Spleen (tissue), 7 donors: ENCODE data around the gene RFPL3.

Experiments used
- POLR2A ChIP-seq, 3 donors: fragments of 450-650 bp; IDR thresholded peaks; one replicate each; pipeline ENCODE4 v1.5.1; 2017; ENCODE audit warnings: antibody characterized with exemption in 3 of 3, mild to moderate bottlenecking in 1 of 3
- POLR2AphosphoS5 ChIP-seq, 3 donors: sonication (generic); formaldehyde crosslinking; IDR thresholded peaks; one replicate each; pipeline ENCODE4 v1.5.1; 2017; ENCODE audit warnings: antibody characterized with exemption in 3 of 3
- TF ChIP-seq, protein P1 (sequence below), 11 experiments: fragments of 200-600 bp in 7 of 11; fragments of 450-650 bp in 4 of 11; sonication (generic) in 4 of 11; IDR thresholded peaks in 8 of 11; conservative IDR thresholded peaks in 3 of 11; 1 replicate in 7 of 11; 2 replicates in 4 of 11; pipeline versions ENCODE4 v1.4.0 to v1.8.0; 2016 to 2021; ENCODE audit warnings: antibody characterized with exemption in 11 of 11, inconsistent platforms in 4 of 11, mild to moderate bottlenecking in 1 of 11
- donor health status: DM: no; HTN: no; CAD: no; lungs with moderate emphysema.
- donor health status: DM: no; HTN: no; CAD: no.
- donor health status: DM: no; HTN: no; CAD: no.

DNA sequence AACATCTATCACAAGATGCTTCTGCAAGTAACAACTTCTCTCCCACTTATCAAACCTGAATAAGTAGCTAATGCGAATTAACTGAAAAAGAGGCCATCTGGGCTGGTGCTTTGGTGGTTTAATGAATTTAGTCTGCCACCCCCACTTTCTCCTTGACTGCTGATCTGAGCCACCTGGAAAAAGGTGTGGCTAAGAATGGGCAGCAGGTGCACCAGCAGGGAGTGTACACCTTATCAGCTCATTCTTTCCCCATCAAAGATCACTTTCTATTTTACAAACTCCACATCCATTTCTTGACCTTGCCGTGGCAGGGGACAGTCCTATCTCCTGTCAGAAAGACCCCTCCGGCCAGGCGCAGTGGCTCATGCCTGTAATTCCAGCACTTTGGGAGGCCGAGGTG lies 6.5 kb downstream of the RFPL3 start:
- TF ChIP-seq, protein P1, sequence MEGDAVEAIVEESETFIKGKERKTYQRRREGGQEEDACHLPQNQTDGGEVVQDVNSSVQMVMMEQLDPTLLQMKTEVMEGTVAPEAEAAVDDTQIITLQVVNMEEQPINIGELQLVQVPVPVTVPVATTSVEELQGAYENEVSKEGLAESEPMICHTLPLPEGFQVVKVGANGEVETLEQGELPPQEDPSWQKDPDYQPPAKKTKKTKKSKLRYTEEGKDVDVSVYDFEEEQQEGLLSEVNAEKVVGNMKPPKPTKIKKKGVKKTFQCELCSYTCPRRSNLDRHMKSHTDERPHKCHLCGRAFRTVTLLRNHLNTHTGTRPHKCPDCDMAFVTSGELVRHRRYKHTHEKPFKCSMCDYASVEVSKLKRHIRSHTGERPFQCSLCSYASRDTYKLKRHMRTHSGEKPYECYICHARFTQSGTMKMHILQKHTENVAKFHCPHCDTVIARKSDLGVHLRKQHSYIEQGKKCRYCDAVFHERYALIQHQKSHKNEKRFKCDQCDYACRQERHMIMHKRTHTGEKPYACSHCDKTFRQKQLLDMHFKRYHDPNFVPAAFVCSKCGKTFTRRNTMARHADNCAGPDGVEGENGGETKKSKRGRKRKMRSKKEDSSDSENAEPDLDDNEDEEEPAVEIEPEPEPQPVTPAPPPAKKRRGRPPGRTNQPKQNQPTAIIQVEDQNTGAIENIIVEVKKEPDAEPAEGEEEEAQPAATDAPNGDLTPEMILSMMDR (IDR thresholded peaks at IDR 0.05 in 8 of 11, conservative IDR thresholded peaks at IDR 0.05 in 3 of 11), result no peak
- no peak for TF ChIP-seq POLR2A (IDR thresholded peaks at IDR 0.05)
- no peak for TF ChIP-seq POLR2AphosphoS5 (IDR thresholded peaks at IDR 0.05)
